SK-MEL-5 (cell line): Measurements from ENCODE around the gene SERINC1. TPM values are rescaled to one million over a fixed set of nuclear protein-coding genes. Genes with fewer than 3 reads are reported as not detected.

Experiments
- DNase-seq: peaks from one replicate; pipeline ENCODE4 v3.0.0-alpha.2; 2016; ENCODE audit warnings: low read depth, low spot score
- in situ Hi-C: cut with HindIII; loops from 2 replicates; pipeline ENCODE4 v1.10.0; 2016; ENCODE audit warnings: low sequenced_read_pairs, high pct_unique_total_duplicates, low pct_unique_long_range_greater_than_20kb
- small RNA-seq, 2 experiments: library from RNA; depleted of rRNA; stranded (forward); fragments of <200 nt; gene quantifications; one replicate each; pipeline ENCODE3, GENCODE V24; 2014
- total RNA-seq: library from RNA; depleted of rRNA; stranded (reverse); fragments of >200 nt; shearing (Covaris generic); gene quantifications from 2 replicates; pipeline ENCODE4 v1.2.3, GENCODE V29; 2014; rRNA removed

The SERINC1 gene
- total RNA-seq, 1 experiment from 2014 or later = 140 TPM

GRCh38 chr6:122404444-122404843 is 67.2 kb downstream of the SERINC1 start:
- DNase-seq = no peak
- in situ Hi-C loops = no loop called here

GRCh38 chr6:122401104-122401503 is 70.5 kb downstream of the SERINC1 start:
- in situ Hi-C loops = no loop called here

GRCh38 chr6:122400462-122401089 is 71.0 kb downstream of the SERINC1 start:
- in situ Hi-C loops = no loop called here
- no peak for DNase-seq

More at GRCh38 chr6:122401104-122401503, 70.5 kb downstream of the SERINC1 start:
- no peak for DNase-seq

- in situ Hi-C loops = no loop called here
- DNase-seq = no peak
Measured at GRCh38 chr6:122400121-122400450, 71.5 kb downstream of the SERINC1 start.

GRCh38 chr6:122399348-122400120 is 72.1 kb downstream of the SERINC1 start, which contains the start of gene HSF2:
TSS of gene HSF2 (plus strand) at chr6:122399652. CDS start at chr6:122399738, 86 bp downstream.
- peak; percentile 96 for DNase-seq
- in situ Hi-C loops = no loop called here

- DNase-seq = no peak
- in situ Hi-C loops = no loop called here
Measured at GRCh38 chr6:122399055-122399347, 72.6 kb downstream of the SERINC1 start.

- no peak for DNase-seq
- in situ Hi-C loops = no loop called here
Measured at GRCh38 chr6:122394016-122394415, 77.6 kb downstream of the SERINC1 start.

- no peak for DNase-seq
- in situ Hi-C loops = no loop called here
Measured at GRCh38 chr6:122393351-122393896, 78.2 kb downstream of the SERINC1 start.

Small RNAs within 50 kb of the gene (small RNA-seq; reads per million reads assigned to genes)
- gene Z99129.1 = 0 reads per million in 2 experiments

Other genes starting within 250 kb of the SERINC1 start
- 16.2 and 20.4 TPM in 2 replicates for gene HSF2, start 72.2 kb downstream of the SERINC1 start, total RNA-seq
- 1.0 and 1.4 TPM in 2 replicates for gene PKIB, start 138.6 kb upstream of the SERINC1 start, total RNA-seq